Cardiac muscle cell (in vitro differentiated cells and primary cell): ENCODE results near the gene SMIM36. TPM values are rescaled to one million over a fixed set of nuclear protein-coding genes. Genes with fewer than 3 reads are reported as not detected.
A peak's percentile ranks its signal among the peaks of the same experiment; 100 is the strongest.
"Not testable (repeated sequence)": the region's sequence is repeated elsewhere in the genome, so short reads cannot be mapped to it uniquely, and the experiment has no call there.

Source experiments
- DNase-seq, 2 donors: peaks; one replicate each; pipeline versions ENCODE4 v3.0.0 to v3.0.0-alpha.2; 2010 to 2017; ENCODE audit warnings: low read depth in 1 of 2, low spot score in 1 of 2
- H3K27ac ChIP-seq: fragments of 200-600 bp; sonication (generic); 2 replicates; pipeline ENCODE4 v1.5.1; 2016
- H3K27me3 ChIP-seq: fragments of 200-600 bp; sonication (generic); 2 replicates; pipeline ENCODE4 v1.6.0; 2016; ENCODE audit warnings: control low read depth
- H3K36me3 ChIP-seq: fragments of 200-600 bp; sonication (generic); 2 replicates; pipeline ENCODE4 v1.5.1; 2016; ENCODE audit warnings: control low read depth
- H3K4me1 ChIP-seq: fragments of 200-600 bp; sonication (generic); 2 replicates; pipeline ENCODE4 v1.8.1; 2017; ENCODE audit warnings: low read depth, mild to moderate bottlenecking, mixed run types
- H3K4me3 ChIP-seq: fragments of 200-600 bp; sonication (generic); 2 replicates; pipeline ENCODE4 v1.5.1; 2016; ENCODE audit warnings: mild to moderate bottlenecking
- H3K9me3 ChIP-seq: fragments of 200-600 bp; sonication (generic); 2 replicates; pipeline ENCODE4 v1.5.1; 2017; ENCODE audit warnings: low read depth, mild to moderate bottlenecking, control low read depth
- CTCF ChIP-seq: IDR thresholded peaks from 2 replicates; pipeline ENCODE4 v1.5.1; 2012; ENCODE audit warnings: low read depth, mild to moderate bottlenecking, low read length
- polyA plus RNA-seq: library from polyadenylated mRNA; unstranded; fragments of >200 nt; fragmentation: Nextera tagmentation; extraction: Ambion mirVana; gene quantifications from 2 replicates; pipeline ENCODE4 v1.2.1, GENCODE V29; 2016
- total RNA-seq: library from RNA; depleted of rRNA; stranded (reverse); fragments of >200 nt; gene quantifications from 2 replicates; pipeline ENCODE4 v1.2.3, GENCODE V29; 2016

SMIM36 gene
- total and polyA plus RNA-seq, 2 experiments from 2014 or later: not detected

- no peaks in the 10 kb centered on the region for H3K36me3 ChIP-seq
- no peak overlapping the region for H3K27ac ChIP-seq
- no peaks in the 10 kb centered on the region for H3K9me3 ChIP-seq
- H3K4me1 ChIP-seq: peaks cover 8% of the 10 kb centered on the region
- peak in 1 of 2 donors; percentile 98 for DNase-seq
- H3K4me3 ChIP-seq: no peak overlapping the region
- no peak for TF ChIP-seq CTCF
- no peaks in the 10 kb centered on the region for H3K27me3 ChIP-seq
These were observed 77.4 kb downstream of the SMIM36 start for GRCh38 chr17:55433629-55434422.

- TF ChIP-seq CTCF: no peak
- no peaks in the 10 kb centered on the region for H3K9me3 ChIP-seq
- no peak overlapping the region for H3K27ac ChIP-seq
- no peak for DNase-seq
- H3K36me3 ChIP-seq: no peaks in the 10 kb centered on the region
- H3K27me3 ChIP-seq: no peaks in the 10 kb centered on the region
- peaks cover 8% of the 10 kb centered on the region for H3K4me1 ChIP-seq
- no peak overlapping the region for H3K4me3 ChIP-seq
These were observed 78.1 kb downstream of the SMIM36 start for GRCh38 chr17:55433029-55433628.

GRCh38 chr17:55432358-55433028 lies 78.8 kb downstream of the SMIM36 start:
- no peaks in the 10 kb centered on the region for H3K27me3 ChIP-seq
- DNase-seq: peak in 1 of 2 donors; percentile 61
- no peaks in the 10 kb centered on the region for H3K36me3 ChIP-seq
- no peaks in the 10 kb centered on the region for H3K9me3 ChIP-seq
- H3K4me1 ChIP-seq: peaks cover 8% of the 10 kb centered on the region
- H3K4me3 ChIP-seq: no peak overlapping the region
- no peak for TF ChIP-seq CTCF
- H3K27ac ChIP-seq: no peak overlapping the region

- H3K4me3 ChIP-seq, H3K9me3 ChIP-seq, H3K27ac ChIP-seq, H3K27me3 ChIP-seq, DNase-seq, H3K36me3 ChIP-seq, H3K4me1 ChIP-seq: not testable (repeated sequence)
These were observed 79.3 kb downstream of the SMIM36 start for GRCh38 chr17:55431914-55432313.

- TF ChIP-seq CTCF: no peak
- no peak overlapping the region for H3K4me3 ChIP-seq
- H3K27ac ChIP-seq: peak overlapping the region; percentile 86
- peak in 1 of 2 donors; percentile 72 for DNase-seq
- no peaks in the 10 kb centered on the region for H3K27me3 ChIP-seq
- no peaks in the 10 kb centered on the region for H3K36me3 ChIP-seq
- no peaks in the 10 kb centered on the region for H3K9me3 ChIP-seq
- H3K4me1 ChIP-seq: peaks cover 8% of the 10 kb centered on the region
These were observed 80.5 kb downstream of the SMIM36 start for GRCh38 chr17:55430541-55431288.
